Astrocyte (in vitro differentiated cells and primary cell): Measurements from ENCODE around the gene TFEC.

Source experiments
- CTCF ChIP-seq: IDR thresholded peaks from 2 replicates; pipeline ENCODE4 v1.5.1; 2011; ENCODE audit warnings: low read depth, mild to moderate bottlenecking, inconsistent platforms, low read length, moderate library complexity; ENCODE audit not compliant: insufficient read depth
- EZH2 ChIP-seq: IDR thresholded peaks from 2 replicates; pipeline ENCODE4 v1.6.1; 2012; ENCODE audit warnings: mild to moderate bottlenecking, low read length, inconsistent platforms; ENCODE audit not compliant: insufficient read depth

GRCh38 chr7:116071629-116072028 is 41.1 kb upstream of the TFEC start:
- TF ChIP-seq CTCF: no peak
- no peak for TF ChIP-seq EZH2
